GM12878 (cell line): ENCODE data around the gene CBFA2T3.
"Not testable (repeated sequence)": the region's sequence is repeated elsewhere in the genome, so short reads cannot be mapped to it uniquely, and the experiment has no call there.

Experiments used
- BHLHE40 ChIP-seq, 2 experiments: fragments of 450-650 bp in 1 of 2; IDR thresholded peaks; 2 replicates each; pipeline ENCODE4 v1.6.1; 2011 to 2017; ENCODE audit warnings: low read depth in 2 of 2, borderline replicate concordance in 1 of 2, improper control_type of control experiment in 1 of 2, low read length in 1 of 2, mild to moderate bottlenecking in 1 of 2
- CTCF ChIP-seq, 3 experiments: IDR thresholded peaks in 2 of 3; conservative IDR thresholded peaks in 1 of 3; 2 replicates each; pipeline ENCODE4 v1.5.1; 2011; ENCODE audit warnings: low read depth in 3 of 3, low read length in 3 of 3, mild to moderate bottlenecking in 3 of 3, control low read depth in 2 of 3, moderate library complexity in 2 of 3, inconsistent platforms in 1 of 3, mixed read lengths in 1 of 3; ENCODE audit not compliant: control insufficient read depth in 2 of 3, insufficient read depth in 1 of 3; ENCODE audit errors: extremely low read depth in 1 of 3
- NRF1 ChIP-seq: conservative IDR thresholded peaks from 2 replicates; pipeline ENCODE4 v1.6.1; 2011; ENCODE audit warnings: mild to moderate bottlenecking, low read depth, low read length, improper control_type of control experiment
- POLR2AphosphoS5 ChIP-seq: IDR thresholded peaks from 2 replicates; pipeline ENCODE4 v1.6.1; 2011; ENCODE audit warnings: mild to moderate bottlenecking, low read length, inconsistent platforms
- SKIL ChIP-seq: fragments of 450-650 bp; IDR thresholded peaks from 2 replicates; pipeline ENCODE4 v1.6.1; 2017; ENCODE audit warnings: mild to moderate bottlenecking, low read depth, inconsistent platforms; ENCODE audit not compliant: poor library complexity, severe bottlenecking
- SREBF2 ChIP-seq: IDR thresholded peaks from 2 replicates; pipeline ENCODE4 v1.6.1; 2012; ENCODE audit warnings: mild to moderate bottlenecking, low read length
- TAF1 ChIP-seq: IDR thresholded peaks from 2 replicates; pipeline ENCODE4 v1.6.1; 2011; ENCODE audit warnings: mild to moderate bottlenecking, low read depth, low read length, borderline replicate concordance
- TBL1XR1 ChIP-seq: IDR thresholded peaks from 2 replicates; pipeline ENCODE4 v1.6.1; 2012; ENCODE audit warnings: low read depth, low read length, improper control_type of control experiment

GRCh38 chr16:88889702-88890352, 87.2 kb downstream of the CBFA2T3 start:
- TF ChIP-seq SKIL; NRF1; BHLHE40 (IDR thresholded peaks at IDR 0.05; ENCODE audit: borderline replicate concordance in 1 of 2, low read depth in 2 of 2, low read length in 1 of 2); POLR2AphosphoS5; TBL1XR1; CTCF (IDR thresholded peaks at IDR 0.05 in 2 of 3, conservative IDR thresholded peaks at IDR 0.05 in 1 of 3; ENCODE audit: control insufficient read depth in 2 of 3, extremely low read depth in 1 of 3, insufficient read depth in 1 of 3, low read depth in 3 of 3, low read length in 3 of 3); TAF1; SREBF2: not testable (repeated sequence)
